Fibroblast of mammary gland (primary cell): Measurements from ENCODE around the gene POLD2.

Experiments used
- DNase-seq: peaks from one replicate; pipeline ENCODE4 v3.0.0-alpha.2; 2010; ENCODE audit warnings: low read depth
- H3K4me3 ChIP-seq: 2 replicates; pipeline ENCODE4 v1.5.1; 2011; ENCODE audit warnings: low read depth, mild to moderate bottlenecking, low read length, moderate library complexity; ENCODE audit not compliant: control insufficient read depth
- TF ChIP-seq, protein P1 (sequence below): conservative IDR thresholded peaks from 2 replicates; pipeline ENCODE4 v1.5.1; 2011; ENCODE audit warnings: low read depth, low read length, inconsistent platforms; ENCODE audit not compliant: control insufficient read depth, insufficient read depth

Gene POLD2

GRCh38 chr7:44094883-44095592 lies 28.3 kb downstream of the POLD2 start:
- H3K4me3 ChIP-seq = no peak overlapping the region
- TF ChIP-seq, protein P1, sequence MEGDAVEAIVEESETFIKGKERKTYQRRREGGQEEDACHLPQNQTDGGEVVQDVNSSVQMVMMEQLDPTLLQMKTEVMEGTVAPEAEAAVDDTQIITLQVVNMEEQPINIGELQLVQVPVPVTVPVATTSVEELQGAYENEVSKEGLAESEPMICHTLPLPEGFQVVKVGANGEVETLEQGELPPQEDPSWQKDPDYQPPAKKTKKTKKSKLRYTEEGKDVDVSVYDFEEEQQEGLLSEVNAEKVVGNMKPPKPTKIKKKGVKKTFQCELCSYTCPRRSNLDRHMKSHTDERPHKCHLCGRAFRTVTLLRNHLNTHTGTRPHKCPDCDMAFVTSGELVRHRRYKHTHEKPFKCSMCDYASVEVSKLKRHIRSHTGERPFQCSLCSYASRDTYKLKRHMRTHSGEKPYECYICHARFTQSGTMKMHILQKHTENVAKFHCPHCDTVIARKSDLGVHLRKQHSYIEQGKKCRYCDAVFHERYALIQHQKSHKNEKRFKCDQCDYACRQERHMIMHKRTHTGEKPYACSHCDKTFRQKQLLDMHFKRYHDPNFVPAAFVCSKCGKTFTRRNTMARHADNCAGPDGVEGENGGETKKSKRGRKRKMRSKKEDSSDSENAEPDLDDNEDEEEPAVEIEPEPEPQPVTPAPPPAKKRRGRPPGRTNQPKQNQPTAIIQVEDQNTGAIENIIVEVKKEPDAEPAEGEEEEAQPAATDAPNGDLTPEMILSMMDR = no peak
- no peak for DNase-seq

GRCh38 chr7:44094365-44094764 lies 29.0 kb downstream of the POLD2 start:
- TF ChIP-seq, protein P1 = no peak
- DNase-seq = no peak
- H3K4me3 ChIP-seq = no peak overlapping the region

DNA sequence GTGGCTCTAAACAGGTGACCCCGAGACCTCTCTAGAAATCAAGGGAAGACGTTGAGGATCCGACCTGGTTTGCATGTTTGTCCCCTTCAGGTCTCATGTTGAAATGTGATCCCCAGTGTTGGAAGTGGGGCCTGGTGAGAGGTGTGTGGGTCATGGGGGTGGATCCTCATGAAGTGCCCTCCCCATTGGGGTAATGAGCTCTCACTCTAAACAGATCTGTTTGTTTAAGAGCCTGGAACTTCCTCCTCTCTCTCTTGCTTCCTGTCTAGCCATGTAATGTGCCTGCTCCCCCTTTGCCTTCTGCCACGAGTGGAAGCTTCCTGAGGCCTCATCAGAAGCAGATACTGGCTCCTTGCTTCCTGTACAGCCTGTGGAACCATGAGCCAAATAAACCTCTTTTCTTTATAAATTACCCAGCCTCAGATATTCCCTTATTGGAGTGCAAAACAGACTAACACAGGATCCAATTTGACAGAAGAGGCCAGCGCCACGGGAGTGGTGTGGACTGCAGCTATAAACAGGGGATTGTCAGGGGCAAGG lies 30.2 kb downstream of the POLD2 start:
- TF ChIP-seq, protein P1 = no peak
- no peak for DNase-seq
- H3K4me3 ChIP-seq = no peak overlapping the region

GRCh38 chr7:44087911-44088838 lies 35.2 kb downstream of the POLD2 start:
- no peak overlapping the region for H3K4me3 ChIP-seq
- TF ChIP-seq, protein P1 = no peak
- DNase-seq = peak; percentile 96

- DNase-seq = no peak
- TF ChIP-seq, protein P1 = no peak
Measured at GRCh38 chr7:44086627-44087026, 36.7 kb downstream of the POLD2 start.

DNA sequence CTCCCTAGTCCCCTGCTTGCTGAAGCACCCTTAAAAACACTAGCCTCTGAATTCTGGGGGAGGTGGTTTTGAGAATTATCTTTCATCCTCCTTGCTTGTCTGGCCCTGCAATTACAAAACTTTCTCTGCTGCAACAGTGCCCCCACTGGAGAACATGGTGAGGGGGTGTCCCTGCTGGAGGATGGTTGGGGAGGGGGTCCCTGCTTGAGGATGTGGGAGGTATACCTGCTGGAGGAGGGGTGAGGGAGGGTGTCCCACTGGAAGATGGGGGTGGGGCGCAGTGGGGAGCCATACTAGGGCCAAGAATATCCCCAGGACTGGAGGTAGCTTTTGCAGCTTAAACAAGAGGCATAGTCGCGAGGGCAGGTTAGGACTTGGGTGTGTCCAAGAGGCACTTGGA lies 37.8 kb downstream of the POLD2 start:
- H3K4me3 ChIP-seq = no peak overlapping the region
- TF ChIP-seq, protein P1 = peak; percentile 9

More at GRCh38 chr7:44086627-44087026, 36.7 kb downstream of the POLD2 start:
- H3K4me3 ChIP-seq = no peak overlapping the region

More for the DNA sequence above, 37.8 kb downstream of the POLD2 start:
- DNase-seq = no peak
